ENCODE data around the gene CTBS. TPM values are rescaled to one million over a fixed set of nuclear protein-coding genes. Genes with fewer than 3 reads are reported as not detected.
"Not testable (repeated sequence)": the region's sequence is repeated elsewhere in the genome, so short reads cannot be mapped to it uniquely, and the experiment has no call there.

Gene CTBS
- total RNA-seq, 1 donor: 13.0 TPM

DNA sequence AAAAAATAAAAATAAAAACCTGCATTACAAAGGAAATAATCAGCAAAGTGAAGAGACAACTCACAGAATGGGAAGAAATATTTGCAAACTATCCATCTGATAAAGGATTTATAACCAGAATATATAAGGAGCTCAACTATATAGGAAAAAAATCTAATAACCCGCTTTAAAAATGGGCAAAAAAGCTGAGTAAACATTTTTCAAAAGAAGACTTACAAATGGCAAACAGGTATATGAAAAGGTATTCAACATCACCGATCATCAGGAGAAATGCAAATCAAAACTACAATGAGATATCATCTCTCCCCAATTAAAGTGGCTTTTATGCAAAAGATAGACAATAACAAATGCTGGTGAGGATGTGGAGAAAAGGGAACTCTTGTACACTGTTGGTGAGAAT is 64.1 kb downstream of the CTBS start:
- Histone ChIP-seq H3K27me3 (ENCODE audit: insufficient read depth, low read length) (no peaks in the 10 kb centered on the region), H3K79me2 (ENCODE audit: insufficient read depth, low read length) (peaks cover 14% of the 10 kb centered on the region), H4K20me1 (ENCODE audit: insufficient read depth, low read length) (peaks cover under 1% of the 10 kb centered on the region), H3K4me2 (ENCODE audit: insufficient read depth, low read length) (no peak overlapping the region), H3K36me3 (ENCODE audit: insufficient read depth, low read length) (peaks cover 4% of the 10 kb centered on the region), H3K9me3 (ENCODE audit: low read depth, low read length) (no peaks in the 10 kb centered on the region), H3K27ac (ENCODE audit: low read depth, low read length) (no peak overlapping the region), H3K4me3 (ENCODE audit: insufficient read depth, low read length) (no peak overlapping the region), H2AFZ (ENCODE audit: low read length) (no peak overlapping the region), H3K4me1 (ENCODE audit: insufficient read depth, low read length) (peaks cover 7% of the 10 kb centered on the region)
- DNase-seq (ENCODE audit: insufficient read length, low spot score, missing footprints): no peak
- TF ChIP-seq, protein P1, sequence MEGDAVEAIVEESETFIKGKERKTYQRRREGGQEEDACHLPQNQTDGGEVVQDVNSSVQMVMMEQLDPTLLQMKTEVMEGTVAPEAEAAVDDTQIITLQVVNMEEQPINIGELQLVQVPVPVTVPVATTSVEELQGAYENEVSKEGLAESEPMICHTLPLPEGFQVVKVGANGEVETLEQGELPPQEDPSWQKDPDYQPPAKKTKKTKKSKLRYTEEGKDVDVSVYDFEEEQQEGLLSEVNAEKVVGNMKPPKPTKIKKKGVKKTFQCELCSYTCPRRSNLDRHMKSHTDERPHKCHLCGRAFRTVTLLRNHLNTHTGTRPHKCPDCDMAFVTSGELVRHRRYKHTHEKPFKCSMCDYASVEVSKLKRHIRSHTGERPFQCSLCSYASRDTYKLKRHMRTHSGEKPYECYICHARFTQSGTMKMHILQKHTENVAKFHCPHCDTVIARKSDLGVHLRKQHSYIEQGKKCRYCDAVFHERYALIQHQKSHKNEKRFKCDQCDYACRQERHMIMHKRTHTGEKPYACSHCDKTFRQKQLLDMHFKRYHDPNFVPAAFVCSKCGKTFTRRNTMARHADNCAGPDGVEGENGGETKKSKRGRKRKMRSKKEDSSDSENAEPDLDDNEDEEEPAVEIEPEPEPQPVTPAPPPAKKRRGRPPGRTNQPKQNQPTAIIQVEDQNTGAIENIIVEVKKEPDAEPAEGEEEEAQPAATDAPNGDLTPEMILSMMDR (IDR thresholded peaks at IDR 0.05; ENCODE audit: extremely low read depth, low read depth, low read length): no peak

DNA sequence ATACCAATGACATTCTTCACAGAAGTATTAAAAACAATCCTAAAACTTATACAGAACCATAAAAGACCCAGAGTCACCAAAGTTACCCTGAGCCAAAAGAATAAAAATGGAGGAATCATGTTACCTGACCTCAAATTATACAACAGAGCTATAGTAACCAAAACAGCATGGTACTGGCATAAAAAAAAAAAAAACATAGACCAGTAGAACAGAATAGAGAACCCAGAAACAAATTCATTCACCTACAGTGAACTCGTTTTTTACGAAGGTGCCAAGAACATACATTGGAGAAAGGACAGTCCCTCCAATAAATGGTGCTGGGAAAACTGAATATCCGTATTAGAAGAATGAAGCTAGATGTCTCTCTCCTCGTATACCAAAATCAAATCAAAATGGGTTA is 65.2 kb downstream of the CTBS start:
- no peaks in the 10 kb centered on the region for H3K27me3 ChIP-seq (ENCODE audit: insufficient read depth, low read length)
- H3K27ac ChIP-seq (ENCODE audit: low read depth, low read length): no peak overlapping the region
- no peak overlapping the region for H3K4me2 ChIP-seq (ENCODE audit: insufficient read depth, low read length)
- no peaks in the 10 kb centered on the region for H3K9me3 ChIP-seq (ENCODE audit: low read depth, low read length)
- peaks cover 12% of the 10 kb centered on the region for H4K20me1 ChIP-seq (ENCODE audit: insufficient read depth, low read length)
- peaks cover 4% of the 10 kb centered on the region for H3K36me3 ChIP-seq (ENCODE audit: insufficient read depth, low read length)
- DNase-seq (ENCODE audit: insufficient read length, low spot score, missing footprints): no peak
- H3K4me1 ChIP-seq (ENCODE audit: insufficient read depth, low read length): peaks cover 12% of the 10 kb centered on the region
- no peak overlapping the region for H3K4me3 ChIP-seq (ENCODE audit: insufficient read depth, low read length)
- TF ChIP-seq, protein P1 (IDR thresholded peaks at IDR 0.05; ENCODE audit: extremely low read depth, low read depth, low read length): no peak
- no peak overlapping the region for H2AFZ ChIP-seq (ENCODE audit: low read length)
- peaks cover 26% of the 10 kb centered on the region for H3K79me2 ChIP-seq (ENCODE audit: insufficient read depth, low read length)

DNA sequence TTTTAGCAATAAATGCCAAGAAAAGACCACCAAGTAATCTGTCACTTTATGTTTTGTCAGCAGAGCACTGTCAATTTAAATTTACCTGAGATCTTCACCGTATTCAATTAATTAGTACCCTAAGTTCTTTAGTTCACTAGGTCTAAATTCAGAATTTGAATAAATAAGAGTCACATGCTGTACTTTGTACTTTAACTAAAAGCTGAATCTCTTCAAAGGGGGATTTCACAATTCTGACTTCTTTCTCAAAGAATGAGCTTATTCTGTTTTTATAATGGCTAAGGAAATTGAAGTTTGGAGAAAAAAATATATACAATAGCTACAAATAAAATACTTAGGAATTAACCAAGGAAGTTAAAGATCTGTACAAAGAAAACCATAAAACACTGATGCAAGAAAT is 65.7 kb downstream of the CTBS start:
- H3K27ac ChIP-seq (ENCODE audit: low read depth, low read length): no peak overlapping the region
- peaks cover 17% of the 10 kb centered on the region for H3K4me1 ChIP-seq (ENCODE audit: insufficient read depth, low read length)
- TF ChIP-seq, protein P1 (IDR thresholded peaks at IDR 0.05; ENCODE audit: extremely low read depth, low read depth, low read length): no peak
- peaks cover 17% of the 10 kb centered on the region for H4K20me1 ChIP-seq (ENCODE audit: insufficient read depth, low read length)
- H2AFZ ChIP-seq (ENCODE audit: low read length): no peak overlapping the region
- H3K79me2 ChIP-seq (ENCODE audit: insufficient read depth, low read length): peaks cover 31% of the 10 kb centered on the region
- no peaks in the 10 kb centered on the region for H3K9me3 ChIP-seq (ENCODE audit: low read depth, low read length)
- H3K4me3 ChIP-seq (ENCODE audit: insufficient read depth, low read length): no peak overlapping the region
- no peak overlapping the region for H3K4me2 ChIP-seq (ENCODE audit: insufficient read depth, low read length)
- no peaks in the 10 kb centered on the region for H3K27me3 ChIP-seq (ENCODE audit: insufficient read depth, low read length)
- peaks cover 4% of the 10 kb centered on the region for H3K36me3 ChIP-seq (ENCODE audit: insufficient read depth, low read length)
- DNase-seq (ENCODE audit: insufficient read length, low spot score, missing footprints): no peak

DNA sequence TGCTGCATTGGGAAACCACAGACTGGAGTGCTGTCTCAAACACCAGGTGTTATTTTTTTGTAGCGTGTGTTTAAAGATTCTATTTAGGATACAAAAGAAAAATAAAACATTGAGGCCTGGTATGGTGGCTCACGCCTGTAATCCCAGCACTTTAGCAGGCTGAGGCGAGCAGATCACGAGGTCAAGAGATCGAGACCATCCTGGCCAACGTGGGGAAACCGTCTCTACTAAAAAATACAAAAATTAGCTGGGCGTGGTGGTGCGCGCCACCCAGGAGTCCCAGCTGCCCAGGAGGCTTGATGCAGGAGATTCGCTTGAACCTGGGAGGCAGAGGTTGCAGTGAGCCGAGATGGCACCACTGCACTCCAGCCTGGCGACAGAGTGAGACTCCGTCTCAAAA is 66.4 kb downstream of the CTBS start:
- not testable (repeated sequence) for H3K9me3 ChIP-seq (ENCODE audit: low read depth, low read length); H3K27me3 ChIP-seq (ENCODE audit: insufficient read depth, low read length); H3K27ac ChIP-seq (ENCODE audit: low read depth, low read length); DNase-seq (ENCODE audit: insufficient read length, low spot score, missing footprints); H3K4me3 ChIP-seq (ENCODE audit: insufficient read depth, low read length); H3K4me2 ChIP-seq (ENCODE audit: insufficient read depth, low read length); H2AFZ ChIP-seq (ENCODE audit: low read length)
- H3K4me1 ChIP-seq (ENCODE audit: insufficient read depth, low read length): peaks cover 22% of the 10 kb centered on the region
- peaks cover 10% of the 10 kb centered on the region for H3K36me3 ChIP-seq (ENCODE audit: insufficient read depth, low read length)
- H3K79me2 ChIP-seq (ENCODE audit: insufficient read depth, low read length): peaks cover 37% of the 10 kb centered on the region
- H4K20me1 ChIP-seq (ENCODE audit: insufficient read depth, low read length): peaks cover 23% of the 10 kb centered on the region
